HK-2 (cell line): Measurements from ENCODE around the gene RNF26.
"Not testable (repeated sequence)": the region's sequence is repeated elsewhere in the genome, so short reads cannot be mapped to it uniquely, and the experiment has no call there.

Source experiments
- DNase-seq: peaks from one replicate; pipeline ENCODE4 v3.0.0-alpha.2; 2018; ENCODE audit not compliant: unreplicated experiment

RNF26 gene

DNA sequence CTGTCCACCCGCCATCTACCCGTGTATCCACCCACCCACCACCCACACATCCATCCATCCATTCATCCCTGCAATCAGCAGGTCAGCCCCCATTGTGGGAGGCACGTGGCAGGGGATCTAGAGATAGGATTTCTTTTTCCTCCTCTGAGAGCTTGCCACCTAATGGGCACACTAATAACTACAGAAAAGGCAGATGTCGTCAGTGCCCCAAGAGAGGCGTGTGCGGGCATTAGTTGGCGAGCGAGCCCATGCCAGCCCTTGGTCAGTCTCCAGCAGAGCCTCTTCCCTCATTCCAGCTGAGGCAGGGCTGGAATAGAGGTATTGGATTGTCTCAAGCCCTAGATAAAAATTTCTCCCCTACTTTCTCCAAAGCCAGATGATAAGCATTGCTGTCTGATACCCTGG lies 37.5 kb downstream of the RNF26 start:
- DNase-seq, result no peak

DNA sequence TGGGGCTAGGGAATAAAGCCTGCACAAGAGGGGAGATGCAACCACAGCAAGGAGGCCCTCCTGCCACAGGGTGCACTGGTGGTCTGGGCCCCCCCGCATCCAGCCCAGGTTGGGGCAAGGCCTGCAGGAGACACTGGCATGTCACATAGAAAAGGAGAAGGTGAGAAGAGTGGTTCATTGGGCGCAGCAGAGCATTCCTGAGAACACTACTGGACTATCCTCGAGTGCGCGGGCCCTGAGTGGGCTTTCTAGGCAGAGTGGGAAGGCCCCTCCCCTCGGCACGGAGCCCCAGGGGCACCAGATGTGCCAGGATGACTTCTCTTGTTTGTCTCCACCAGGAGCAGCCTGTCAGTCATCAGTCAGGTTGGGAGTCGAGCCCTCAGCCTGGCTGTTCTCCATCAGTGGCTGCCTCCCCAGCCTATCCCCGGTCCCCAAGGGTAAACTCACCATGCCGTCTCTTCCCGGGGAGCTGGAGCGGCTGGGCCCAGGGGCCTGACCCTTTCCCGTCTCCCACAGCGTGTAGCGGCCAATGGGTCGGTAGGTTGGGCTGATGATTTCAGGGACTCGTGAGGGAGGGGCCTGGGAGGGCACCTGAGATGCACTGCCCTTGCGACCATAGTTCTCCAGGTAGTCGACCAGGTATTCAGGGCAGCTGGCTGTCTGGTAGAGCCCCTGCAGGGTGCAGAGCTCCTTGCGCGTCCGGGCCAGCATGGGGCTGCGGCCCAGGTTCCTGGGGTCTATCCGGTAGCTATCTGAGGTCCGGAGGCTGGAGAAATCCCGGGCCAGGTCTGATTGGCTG lies 38.1 kb downstream of the RNF26 start:
- no peak for DNase-seq

DNA sequence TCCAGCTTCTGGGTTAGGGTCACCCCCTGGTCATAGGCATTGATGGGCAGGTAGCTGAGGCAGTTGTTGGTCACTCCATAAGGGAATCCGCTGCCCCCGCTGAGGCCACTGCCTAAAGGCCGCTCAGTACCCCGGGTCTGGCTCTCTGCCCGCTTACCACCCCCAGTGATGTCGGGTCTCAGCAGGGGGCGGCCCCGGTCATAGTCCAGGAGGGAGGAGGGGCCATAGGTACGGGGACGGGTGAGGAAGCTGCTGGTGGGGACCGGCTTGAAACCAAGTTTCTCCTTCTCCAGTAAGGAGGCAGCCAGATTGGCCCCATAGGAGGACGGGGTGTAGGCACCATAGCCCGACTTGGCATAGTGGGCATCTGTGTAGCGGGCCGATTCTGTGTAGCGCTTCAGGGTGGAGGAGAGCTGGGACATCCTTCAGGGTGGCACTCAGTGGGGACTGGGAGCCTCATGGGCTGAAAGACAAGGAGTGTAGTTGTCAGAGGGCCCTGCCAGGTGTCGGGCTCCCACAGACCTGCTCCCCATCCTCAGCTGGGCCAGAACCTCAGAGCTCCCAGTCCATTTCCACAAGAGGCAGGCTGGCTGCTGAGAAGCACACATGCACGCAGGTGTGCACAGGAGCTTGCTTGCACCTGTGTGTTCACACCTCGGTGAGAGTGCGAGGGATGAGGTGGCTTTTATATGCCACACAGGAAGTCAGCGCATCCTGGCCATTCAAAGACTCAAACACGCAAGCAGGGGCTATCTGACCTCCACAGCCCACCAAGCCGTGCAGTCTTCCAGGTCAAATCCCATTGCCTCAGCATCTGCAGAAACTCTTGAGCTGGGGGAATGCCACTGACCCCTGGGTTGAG lies 39.0 kb downstream of the RNF26 start:
- DNase-seq, result no peak

DNA sequence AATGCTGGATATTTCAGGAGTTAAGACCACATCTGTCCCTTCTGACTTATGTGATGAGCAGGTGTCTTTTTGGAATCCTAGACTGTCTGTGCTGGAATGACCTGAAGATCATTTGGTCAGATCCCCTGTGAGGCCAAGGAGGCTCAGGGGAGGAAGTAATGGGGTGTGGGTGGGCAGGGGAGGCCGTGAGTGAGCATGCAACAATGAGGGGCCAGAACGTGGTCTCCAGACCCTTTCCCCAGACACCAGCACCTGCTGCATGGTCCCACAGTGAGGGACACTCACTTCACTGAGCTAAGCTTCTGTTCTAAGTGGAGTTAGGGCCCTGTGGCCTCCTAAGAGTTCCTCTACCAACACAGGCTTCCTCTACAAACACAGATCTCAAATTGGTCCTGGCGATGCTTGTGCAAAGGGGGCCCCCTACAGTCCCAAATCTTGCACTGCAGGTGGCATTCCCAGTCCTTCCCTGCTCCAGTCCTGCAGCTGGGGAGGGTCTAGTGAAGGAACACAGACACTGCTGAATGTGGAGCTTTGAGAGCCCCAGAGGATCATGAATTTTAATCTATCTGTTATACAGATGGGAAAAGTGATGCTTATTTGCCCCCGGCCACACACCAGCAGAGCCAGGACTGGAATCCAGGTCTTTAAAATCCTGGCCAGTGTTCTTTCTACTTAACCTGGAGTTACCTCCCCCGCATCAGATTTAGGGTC lies 39.7 kb downstream of the RNF26 start:
- DNase-seq, result peak; percentile 68

DNA sequence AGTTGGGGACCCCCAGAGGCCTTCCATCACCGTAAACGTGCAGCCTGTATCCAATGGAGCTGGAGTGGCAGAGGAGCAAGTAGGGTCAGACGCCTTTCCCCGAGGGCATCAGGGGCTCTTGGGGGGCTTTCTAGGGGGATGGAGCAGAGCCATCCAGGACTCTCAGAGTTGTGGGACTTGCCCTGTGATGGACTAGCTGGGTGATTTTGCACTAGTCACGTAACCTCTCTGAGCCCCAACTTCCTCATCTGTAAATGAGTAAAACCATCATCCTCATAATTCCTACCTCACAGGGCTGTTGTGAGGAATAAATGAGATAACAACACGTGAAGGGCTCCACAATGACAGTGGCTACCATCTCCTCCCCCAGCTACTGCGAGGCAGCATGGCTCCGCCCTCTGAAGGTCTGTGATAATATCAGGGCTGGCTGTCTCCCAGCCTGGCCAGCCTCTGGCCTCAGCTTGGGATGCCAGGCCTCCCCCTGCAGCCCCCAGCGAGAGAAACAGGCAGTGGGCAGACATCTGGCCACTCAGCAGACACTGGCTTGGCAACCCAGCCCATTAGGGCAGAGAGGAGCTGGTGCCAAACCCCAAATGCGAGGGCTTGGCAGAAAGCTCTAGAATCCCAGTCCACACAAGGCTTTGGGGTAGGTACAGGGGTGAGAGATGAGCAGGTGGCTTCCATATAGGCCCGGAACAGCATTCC lies 40.5 kb downstream of the RNF26 start:
- DNase-seq, result no peak

DNA sequence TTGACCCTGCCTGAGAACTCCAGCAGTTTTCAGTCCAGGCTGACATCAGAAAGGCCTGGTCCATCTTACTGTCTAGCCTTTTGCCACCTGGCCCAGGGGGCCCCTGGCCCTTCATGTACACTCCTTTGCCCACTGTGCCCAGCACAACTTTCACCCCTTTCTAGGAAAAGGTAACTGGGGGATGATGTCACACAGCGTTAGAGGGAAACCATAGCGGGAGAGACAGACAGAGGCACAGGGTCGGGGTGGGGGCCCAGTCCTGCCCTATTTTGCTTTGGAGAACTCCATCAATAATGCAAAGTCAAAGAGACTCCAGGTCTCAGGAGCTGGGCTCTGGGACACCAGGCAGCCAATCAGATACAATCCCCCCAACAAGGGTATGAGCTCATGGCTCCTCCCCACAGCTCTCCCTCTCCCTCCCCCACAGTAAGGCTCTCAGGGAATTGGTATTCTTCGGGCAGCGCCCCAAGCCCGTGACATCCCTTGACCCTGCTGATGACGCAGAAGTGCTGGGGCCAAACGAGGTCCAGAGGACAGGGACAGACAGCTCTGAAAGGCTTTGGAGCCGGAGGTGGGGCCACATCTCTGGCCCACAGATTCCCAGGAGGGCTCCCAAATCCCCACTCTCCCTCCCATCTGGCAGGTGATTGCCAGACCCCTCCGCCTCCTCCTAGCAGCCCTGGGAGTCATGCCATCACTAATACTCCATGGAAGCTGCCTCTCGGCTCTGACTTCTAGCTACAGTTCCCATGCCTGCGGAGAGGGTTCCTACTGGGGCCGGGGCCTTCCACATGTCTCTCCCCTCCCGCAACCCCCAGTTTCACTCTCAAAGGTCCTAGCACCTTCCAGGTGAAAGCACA lies 41.2 kb downstream of the RNF26 start:
- DNase-seq, result no peak

DNA sequence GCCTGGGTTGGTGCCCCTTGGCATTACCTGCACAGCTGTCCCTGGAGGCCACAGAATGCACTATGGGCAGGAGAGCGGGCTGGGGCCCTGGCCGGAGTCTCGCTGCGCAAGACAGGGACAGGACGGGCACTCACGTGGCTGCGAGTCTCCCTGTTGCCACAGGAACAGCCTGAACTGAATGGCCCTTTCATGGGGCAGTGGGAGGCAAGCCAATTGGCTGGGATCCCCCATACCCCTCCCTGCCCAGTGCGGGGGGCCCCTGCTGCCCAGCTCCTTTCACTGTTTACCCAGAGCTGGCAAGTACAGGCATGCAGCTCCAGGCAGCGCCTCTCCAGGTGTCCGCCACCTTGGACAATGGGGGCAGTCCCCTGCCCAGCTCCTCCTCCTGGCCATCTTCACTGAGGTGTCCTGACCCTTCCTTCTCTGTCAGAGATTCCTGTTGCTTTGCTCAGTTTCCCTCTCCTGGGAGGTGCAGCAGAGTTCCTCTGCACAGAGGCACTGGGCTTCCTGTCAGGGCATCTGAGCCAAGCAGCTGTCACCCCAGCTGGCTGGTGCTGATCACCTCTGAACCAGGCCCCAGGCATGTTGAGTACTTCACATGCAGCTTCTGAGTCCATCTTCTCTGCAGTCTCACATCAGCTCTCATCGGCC lies 42.0 kb downstream of the RNF26 start:
- no peak for DNase-seq

DNA sequence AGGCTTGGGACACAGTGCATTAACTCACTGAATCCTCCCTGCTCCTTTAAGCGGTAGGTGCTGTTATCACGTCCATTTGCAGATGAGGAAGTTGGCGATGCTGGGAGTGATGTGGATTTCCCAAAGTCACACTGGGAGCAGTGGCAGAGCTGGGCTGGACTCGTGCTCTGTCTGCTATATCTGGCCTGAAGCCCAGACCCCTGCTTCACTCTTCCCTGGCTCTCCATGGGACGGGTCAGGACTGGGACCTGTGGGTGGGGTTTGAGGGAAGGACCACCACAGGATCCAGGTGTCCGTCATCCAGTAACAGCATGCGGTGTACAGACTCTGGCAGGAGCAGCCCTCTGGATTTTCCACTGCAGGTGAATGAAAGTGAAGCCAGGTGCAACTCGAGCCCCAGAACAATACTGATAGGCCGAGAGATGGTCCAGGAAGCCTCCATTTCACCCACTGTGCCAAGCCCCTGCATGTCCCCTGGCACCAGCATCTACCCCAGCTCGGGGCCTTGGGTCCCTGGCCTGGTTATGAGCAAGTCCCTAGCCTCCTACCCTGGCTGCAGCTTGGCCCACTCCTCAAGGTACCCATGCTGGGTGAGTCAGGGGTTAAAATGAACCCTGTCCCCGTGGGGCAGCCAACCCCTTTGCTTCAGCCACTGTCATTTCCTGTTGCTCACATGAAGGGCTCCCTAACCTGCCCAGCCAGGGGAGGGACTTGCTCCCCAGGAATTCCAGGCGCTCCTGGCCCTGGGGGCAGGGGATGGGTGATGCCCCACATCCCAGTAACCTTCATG lies 43.0 kb downstream of the RNF26 start:
- no peak for DNase-seq

DNA sequence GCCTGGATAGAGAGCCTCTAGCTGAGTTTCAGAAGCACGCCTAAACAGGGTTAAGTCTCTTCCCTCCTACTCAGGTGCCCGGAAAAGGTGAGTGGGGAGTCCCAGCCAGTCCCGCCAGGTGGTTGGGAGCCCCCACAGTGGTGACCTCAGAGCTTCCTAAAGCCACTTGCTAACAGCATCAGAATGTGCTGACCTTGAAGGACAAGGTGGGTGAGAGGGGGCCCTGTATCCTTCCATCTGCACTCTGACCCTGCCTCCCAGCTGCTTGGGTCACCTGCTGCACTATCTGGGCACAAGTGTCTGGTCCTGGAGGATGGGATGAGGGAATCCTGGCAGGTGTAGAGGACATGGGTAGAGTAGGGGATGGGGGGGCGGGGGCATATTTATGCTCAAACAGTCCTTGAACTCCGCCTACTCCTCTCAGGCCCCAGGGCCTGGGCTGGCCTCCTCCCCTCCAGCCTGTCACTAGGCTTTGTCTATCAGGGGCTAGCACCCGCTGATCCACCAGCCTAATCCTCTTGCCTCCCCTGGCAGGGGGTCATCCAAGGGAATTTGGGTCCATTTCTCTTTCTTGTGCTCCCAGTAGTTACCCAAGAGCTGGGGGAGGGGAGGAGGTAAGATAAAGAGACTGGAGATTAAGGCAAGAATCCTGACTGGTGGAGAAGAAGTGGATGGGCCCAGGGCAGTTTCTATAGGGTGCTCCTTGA lies 43.8 kb downstream of the RNF26 start:
- DNase-seq, result no peak

DNA sequence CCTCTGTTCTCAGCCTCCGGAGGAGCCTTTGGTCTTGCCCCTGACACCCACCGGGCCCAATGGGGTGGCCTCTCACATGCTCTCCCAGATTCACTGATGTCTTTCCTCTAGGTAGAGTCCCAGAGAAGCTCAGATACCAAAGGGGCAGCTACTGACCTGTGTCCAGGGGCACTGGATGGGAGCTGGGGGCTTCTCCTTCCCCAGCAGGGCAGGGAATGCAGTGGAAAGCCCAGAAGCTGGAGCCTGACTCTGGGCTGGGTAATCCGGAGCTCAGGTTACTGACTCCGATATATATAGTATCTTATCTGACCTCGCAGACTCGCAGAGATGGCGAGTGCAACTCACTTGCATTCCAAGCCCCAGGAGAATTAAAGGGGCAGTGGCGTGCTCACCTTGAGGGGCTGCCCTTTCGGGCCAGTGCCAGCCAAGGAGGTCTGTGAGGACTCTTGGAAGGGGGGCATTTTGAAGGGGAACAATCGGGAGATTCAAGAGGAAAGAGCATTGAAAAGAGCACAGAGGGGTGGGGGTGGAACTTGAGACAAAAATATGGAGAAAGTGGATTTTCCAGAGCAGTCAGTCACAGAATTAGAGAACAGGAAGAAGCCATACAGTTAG lies 44.6 kb downstream of the RNF26 start:
- no peak for DNase-seq

DNA sequence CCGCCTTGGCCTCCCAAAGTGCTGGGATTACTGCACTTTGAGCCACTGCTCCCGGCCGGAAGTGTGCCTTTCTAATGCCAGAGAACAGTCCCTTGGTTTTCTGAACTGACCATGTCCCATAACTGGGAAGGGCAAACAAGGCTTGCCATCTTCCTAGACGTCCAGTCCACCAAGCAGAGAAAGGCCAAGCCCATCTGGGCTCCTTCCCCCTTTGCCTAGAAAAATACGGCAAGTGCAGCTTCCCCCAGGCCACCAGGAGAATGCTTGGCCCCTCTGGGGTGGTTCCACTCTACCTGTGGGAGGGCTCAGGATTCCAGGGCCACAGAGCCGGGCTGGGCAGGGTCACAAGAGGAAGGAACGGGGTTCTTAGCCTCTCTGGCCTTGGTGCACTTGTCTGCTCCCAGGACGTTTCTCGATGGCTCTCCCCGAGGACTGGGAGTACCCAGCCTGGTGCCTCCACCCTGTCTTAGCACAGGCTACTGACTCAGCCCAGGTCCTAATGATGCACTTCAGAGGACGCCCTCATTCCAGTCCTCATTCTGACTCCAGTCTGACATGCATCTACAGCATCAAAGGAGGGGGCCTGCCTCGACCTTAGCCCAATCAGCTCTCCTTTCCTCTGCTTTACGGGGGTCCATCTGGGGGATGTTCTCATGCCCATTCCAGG lies 46.0 kb downstream of the RNF26 start:
- DNase-seq, result no peak

DNA sequence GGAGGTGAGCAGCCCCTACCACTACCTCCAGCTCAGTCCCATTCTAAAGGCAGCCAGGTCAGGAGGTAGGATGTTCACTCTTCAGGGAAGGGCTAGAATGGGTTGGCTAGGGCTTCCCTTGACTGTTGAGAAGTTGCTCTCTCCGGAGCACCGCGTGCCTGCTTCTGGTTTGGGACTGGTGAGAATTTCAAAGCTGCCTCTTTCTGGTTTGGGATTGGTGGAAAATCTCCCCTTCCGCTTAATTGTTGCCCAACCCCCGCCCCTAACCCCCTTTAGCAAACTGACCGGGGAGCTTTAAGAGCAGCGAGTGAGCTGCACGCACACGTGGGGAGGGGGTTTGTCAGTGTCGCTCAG lies 46.5 kb downstream of the RNF26 start:
- no peak for DNase-seq

DNA sequence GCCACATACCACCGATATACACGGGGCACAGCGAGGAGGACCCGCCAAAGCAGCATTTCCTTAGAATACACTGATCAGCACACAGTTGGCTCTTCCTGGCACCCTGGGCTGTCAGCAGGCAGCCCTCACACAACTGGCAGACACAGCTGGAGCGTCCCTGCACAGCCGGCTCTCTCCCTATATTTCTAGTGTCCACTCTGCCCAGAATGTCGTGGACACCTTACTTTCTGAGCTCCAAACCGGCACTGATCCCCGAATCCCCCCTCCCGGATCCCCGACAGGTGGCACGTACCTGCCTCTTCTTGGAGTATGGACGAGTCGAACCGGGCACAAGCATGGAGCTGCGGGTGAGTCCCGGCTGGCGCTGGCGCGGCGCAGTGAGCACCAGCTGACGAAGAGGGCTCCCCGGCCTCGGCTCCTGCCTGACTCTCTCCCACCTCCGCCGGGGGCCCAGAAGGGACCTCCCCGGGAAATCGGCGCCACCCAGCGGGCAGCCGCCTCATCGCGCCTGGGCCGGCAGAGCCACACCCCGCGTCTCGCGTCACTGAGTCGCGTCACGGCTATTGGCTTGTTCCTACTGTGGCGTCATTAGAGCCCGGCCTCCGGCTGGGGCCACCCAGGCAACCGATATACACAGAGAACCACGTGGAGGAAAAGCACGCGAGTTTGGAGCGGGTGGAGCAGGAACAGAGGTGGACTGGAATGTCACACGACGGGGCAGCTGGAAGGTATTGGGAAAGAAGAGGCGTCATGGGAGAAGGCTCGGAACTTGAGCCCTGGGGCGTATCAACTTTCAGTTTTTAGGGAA lies 47.1 kb downstream of the RNF26 start, which contains the start of gene USP2:
TSS of gene USP2 (minus strand) at position 510 of the 808 bp plus-strand sequence. CDS start 8,210 bp downstream, outside the sequence.
- peak; percentile 91 for DNase-seq

DNA sequence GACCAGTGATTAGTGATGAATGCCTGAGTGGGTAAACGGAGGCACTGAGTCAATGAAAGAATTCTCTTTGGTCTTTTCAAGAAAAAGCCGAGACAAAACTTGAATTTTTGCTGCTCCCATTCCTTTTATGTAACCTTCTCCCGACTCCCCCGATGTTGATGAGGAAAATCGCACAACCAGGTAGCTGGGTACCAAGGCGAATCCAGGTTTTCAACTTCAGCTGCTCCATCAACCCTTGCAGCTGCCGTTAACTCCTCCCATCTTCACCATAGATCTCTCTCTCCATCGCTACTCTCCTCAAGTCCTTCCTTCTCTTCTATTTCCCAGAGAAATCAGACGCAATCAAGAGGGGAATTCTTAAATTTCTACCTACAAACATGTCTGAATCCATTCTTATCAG lies 47.8 kb downstream of the RNF26 start:
- no peak for DNase-seq

DNA sequence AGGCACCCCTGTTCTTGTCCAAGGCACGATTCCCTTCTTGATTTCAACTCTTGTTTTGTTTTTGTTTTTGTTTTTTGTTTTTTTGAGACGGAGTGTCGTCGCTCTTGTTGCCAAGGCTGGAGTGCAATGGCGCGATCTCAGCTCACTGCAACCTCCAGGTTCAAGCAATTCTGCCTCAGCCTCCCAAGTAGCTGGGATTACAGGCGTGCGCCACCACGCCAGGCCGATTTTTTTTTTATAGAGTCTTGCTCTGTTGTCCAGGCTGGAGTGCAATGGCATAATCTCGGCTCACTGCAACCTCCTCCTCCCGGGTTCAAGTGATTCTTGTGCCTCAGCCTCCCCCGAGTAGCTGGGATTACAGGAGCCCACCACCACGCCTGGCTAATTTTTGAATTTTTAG lies 48.2 kb downstream of the RNF26 start:
- DNase-seq, result not testable (repeated sequence)

DNA sequence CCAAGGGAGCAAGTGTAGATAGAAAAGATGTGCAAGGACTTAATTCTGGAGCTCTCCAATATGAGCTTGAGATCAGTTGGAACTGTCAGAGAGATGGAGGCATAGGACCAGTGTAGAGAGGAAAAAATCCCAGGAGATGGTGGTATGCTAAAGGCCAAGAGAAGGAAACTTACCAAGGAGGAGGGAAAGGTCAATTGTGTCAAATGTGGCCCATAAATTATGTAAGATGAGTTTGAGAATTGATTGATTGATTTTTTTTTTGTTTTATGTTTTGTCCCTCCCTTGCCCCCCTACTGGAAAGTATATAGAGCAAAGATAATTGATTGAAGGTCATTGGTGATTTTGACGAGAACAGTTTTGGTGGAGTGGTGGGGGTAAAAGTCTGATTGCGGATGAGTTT lies 50.0 kb downstream of the RNF26 start:
- no peak for DNase-seq
